Posterior vena cava (tissue), 2 donors: ENCODE data around the gene TNKS1BP1. TPM values are rescaled to one million over a fixed set of nuclear protein-coding genes. Genes with fewer than 3 reads are reported as not detected.

Experiments
- DNase-seq: peaks from one replicate; pipeline ENCODE4 v3.0.0-alpha.2; 2020; ENCODE audit warnings: low spot score
- intact Hi-C, 2 donors: fragments of 100-400 bp; cut with DNase I; formaldehyde crosslinking; loops; one replicate each; pipeline versions ENCODE4 v1.14.1 to v1.14.2; 2022 to 2023
- total RNA-seq, 2 donors: library from RNA; stranded (reverse); fragmentation: NEBNext Ultra II Directional; extraction: Animal tissue kit (Norgen Biotek cat#: 25700); gene quantifications; one replicate each; pipeline ENCODE4 v1.2.1, GENCODE V29; 2021
- donor health status: DM: yes; HTN: yes; CAD: no.
- donor health status: DM: yes; HTN: yes; CAD: no.

TNKS1BP1 gene
- total RNA-seq, 2 donors from 2014 or later, result 175 to 185 TPM

- intact Hi-C loops, result loop anchor here (5.0 to 10.0 kb wide), 2 partner anchors 345 to 1822 kb away; partner anchors contain the start of genes FAM111A (in 1 of the 2) and ZDHHC5 (in 1 of the 2)
- no peak for DNase-seq
These were observed 4.6 kb downstream of the TNKS1BP1 start for GRCh38 chr11:57320067-57320718.

GRCh38 chr11:57318178-57318577, 6.6 kb downstream of the TNKS1BP1 start:
- DNase-seq, result no peak
- intact Hi-C loops, result no loop called here

GRCh38 chr11:57316017-57316416, 8.7 kb downstream of the TNKS1BP1 start:
- intact Hi-C loops, result no loop called here
- DNase-seq, result no peak

DNA sequence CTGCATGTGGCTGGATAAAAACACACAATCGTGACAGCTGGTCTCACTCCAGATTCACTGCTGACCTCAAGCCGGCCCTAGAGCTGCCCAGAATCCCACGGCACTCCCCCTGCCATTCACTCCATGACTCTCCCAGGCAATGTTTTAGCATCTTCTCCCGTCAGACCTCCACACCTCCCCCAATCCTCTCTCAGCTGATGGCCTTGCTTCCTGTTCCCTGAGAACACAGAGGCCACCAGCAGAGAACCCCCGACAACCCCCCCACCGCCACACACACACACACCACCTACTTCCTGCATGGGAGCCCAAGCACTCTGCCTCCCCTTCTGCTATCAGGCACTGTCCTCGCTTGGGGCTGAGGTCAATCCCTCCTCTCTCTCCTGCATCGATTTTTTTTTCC, 9.3 kb downstream of the TNKS1BP1 start:
- DNase-seq, result no peak
- intact Hi-C loops, result no loop called here

DNA sequence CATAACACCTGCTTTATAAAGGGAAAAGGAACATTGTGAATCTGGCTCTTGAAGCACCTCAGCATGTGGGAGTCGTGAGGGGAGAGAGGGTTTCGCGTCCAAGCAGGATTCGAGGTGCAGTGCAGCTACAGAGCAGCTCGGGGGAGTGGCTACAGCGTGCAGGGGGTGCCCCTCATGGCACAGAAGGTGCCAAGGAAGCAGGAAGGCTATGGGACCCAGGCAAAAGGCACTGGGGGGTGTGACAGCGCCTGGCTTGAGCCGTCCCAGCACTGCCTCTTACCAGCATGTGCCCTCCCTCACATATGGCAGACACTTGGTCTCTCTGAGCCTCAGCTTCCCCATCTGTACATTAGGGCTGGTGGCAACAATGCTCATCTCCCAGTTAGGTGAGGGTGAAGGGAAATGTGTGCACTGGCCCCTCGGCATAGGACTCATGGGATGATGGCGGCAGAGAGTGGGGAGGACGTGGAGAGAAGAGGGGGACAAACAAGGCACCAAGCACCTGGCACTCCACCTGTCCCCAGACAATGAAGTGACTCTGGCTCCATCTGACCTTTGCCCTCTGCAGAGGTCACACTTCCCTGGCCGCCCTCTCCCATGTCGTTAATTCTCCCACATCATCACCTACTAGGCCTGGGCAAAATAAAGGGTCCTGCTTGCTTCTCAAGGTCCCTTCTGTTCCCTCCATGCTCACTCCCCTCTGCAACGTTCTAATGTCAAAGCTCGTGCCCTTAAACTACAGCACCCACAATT, 10.4 kb downstream of the TNKS1BP1 start:
- peak; percentile 47 for DNase-seq
- intact Hi-C loops, result no loop called here

DNA sequence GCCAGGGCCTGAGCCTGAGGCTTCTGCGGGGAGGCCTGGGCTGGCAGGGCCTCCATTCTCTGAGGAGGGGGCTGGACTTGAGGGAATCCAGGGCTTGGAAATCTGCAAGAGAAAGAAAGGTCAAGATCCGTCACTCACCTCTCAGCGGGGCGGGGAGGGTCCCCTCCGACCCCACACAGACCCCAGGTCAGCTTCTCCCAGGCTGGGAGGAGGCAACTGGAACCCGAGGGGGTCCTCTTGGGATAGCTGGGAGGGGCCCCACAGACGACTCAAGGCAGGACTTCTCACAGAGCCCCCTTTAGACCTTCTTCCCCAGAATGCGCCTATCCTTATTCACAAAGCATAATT, 11.0 kb downstream of the TNKS1BP1 start:
- intact Hi-C loops, result no loop called here
- peak; percentile 45 for DNase-seq

GRCh38 chr11:57313071-57313787, 11.5 kb downstream of the TNKS1BP1 start:
- intact Hi-C loops, result no loop called here
- DNase-seq, result peak; percentile 79

- DNase-seq, result peak; percentile 63
- intact Hi-C loops, result no loop called here
These were observed 12.2 kb downstream of the TNKS1BP1 start for GRCh38 chr11:57312511-57313021.

- peak; percentile 97 for DNase-seq
- intact Hi-C loops, result no loop called here
These were observed 13.4 kb downstream of the TNKS1BP1 start for GRCh38 chr11:57311109-57311936.

DNA sequence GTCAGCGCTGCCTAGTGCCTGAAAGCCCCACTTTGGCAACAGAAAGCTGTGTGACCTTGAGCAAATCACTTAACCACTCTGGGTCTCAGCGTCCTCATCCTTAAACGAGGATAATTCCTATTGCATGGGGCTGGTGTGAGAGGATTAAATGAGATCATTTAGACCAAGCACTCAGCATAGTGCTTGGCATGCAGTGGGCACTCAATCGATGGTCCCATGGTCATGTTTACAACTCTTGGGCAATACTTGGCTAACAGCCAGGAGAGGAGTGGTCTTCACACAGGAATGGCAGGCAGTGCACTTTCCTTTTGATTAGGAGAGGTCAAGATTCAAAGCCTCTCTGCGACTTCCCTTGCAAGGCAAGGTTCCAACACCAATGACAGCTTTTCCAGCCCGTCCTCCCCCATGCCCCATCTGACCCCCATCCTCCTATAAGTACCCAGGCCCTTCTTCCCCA, 14.1 kb downstream of the TNKS1BP1 start:
- DNase-seq, result no peak
- intact Hi-C loops, result no loop called here

- intact Hi-C loops, result no loop called here
- no peak for DNase-seq
These were observed 14.7 kb downstream of the TNKS1BP1 start for GRCh38 chr11:57310091-57310490.

- intact Hi-C loops, result no loop called here
- no peak for DNase-seq
These were observed 15.4 kb downstream of the TNKS1BP1 start for GRCh38 chr11:57309106-57310059.

- intact Hi-C loops, result no loop called here
- DNase-seq, result no peak
These were observed 16.2 kb downstream of the TNKS1BP1 start for GRCh38 chr11:57308426-57309060.

- DNase-seq, result no peak
- intact Hi-C loops, result no loop called here
These were observed 17.0 kb downstream of the TNKS1BP1 start for GRCh38 chr11:57307666-57308270.

GRCh38 chr11:57306940-57307565, 17.7 kb downstream of the TNKS1BP1 start:
- intact Hi-C loops, result no loop called here
- DNase-seq, result no peak

- intact Hi-C loops, result no loop called here
- DNase-seq, result no peak
These were observed 18.4 kb downstream of the TNKS1BP1 start for GRCh38 chr11:57306161-57306876.
